GM10248 (cell line): Measurements from ENCODE around the gene CGRRF1.

ENCODE experiments used
- CTCF ChIA-PET: fragments of 300-600 bp; sonication (Branson Sonifier 250); formaldehyde crosslinking; extraction: SDS; loops from one replicate; lab custom pipeline; 2021; ENCODE audit warnings: antibody characterized with exemption; lab: Yijun Ruan, JAX
- POLR2A ChIA-PET: fragments of 350-650 bp; sonication (Branson Sonifier 250); formaldehyde crosslinking; extraction: SDS; loops from one replicate; lab custom pipeline; 2020; ENCODE audit warnings: antibody characterized with exemption; lab: Yijun Ruan, JAX
- DNase-seq: peaks from one replicate; pipeline ENCODE4 v3.0.0; 2012; ENCODE audit errors: extremely low spot score
- TF ChIP-seq, protein P1 (sequence below): IDR thresholded peaks from 2 replicates; pipeline ENCODE4 v1.5.1; 2012; ENCODE audit warnings: mild to moderate bottlenecking, low read depth; ENCODE audit errors: extremely low read depth, missing control alignments, control extremely low read depth

The CGRRF1 gene

DNA sequence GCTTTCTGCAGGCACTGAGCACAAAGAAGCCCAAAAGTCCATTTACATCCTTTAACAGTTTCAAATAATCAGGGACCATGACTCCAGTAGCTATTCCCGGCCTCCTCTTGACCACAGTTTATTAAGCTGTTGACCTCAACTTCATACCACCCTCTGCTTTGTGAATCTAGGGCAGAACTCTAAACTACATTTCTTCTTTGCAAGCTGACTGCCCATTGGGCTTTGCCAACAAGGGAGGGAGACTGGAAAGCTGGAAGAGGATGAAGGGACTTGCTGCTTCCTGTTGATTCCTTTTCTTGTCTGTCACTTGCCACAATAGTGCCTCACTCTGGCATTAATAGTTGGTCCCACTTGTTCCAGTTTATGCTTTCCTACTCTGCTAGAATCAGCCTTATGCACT lies 2.7 kb downstream of the CGRRF1 start:
- TF ChIP-seq, protein P1, sequence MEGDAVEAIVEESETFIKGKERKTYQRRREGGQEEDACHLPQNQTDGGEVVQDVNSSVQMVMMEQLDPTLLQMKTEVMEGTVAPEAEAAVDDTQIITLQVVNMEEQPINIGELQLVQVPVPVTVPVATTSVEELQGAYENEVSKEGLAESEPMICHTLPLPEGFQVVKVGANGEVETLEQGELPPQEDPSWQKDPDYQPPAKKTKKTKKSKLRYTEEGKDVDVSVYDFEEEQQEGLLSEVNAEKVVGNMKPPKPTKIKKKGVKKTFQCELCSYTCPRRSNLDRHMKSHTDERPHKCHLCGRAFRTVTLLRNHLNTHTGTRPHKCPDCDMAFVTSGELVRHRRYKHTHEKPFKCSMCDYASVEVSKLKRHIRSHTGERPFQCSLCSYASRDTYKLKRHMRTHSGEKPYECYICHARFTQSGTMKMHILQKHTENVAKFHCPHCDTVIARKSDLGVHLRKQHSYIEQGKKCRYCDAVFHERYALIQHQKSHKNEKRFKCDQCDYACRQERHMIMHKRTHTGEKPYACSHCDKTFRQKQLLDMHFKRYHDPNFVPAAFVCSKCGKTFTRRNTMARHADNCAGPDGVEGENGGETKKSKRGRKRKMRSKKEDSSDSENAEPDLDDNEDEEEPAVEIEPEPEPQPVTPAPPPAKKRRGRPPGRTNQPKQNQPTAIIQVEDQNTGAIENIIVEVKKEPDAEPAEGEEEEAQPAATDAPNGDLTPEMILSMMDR: no peak
- ChIA-PET CTCF (interaction anchor here (1.3 to 1.4 kb wide), 2 partner anchors 9 to 18 kb away, joined by 3 to 6 read pairs; no protein-coding TSS in a partner anchor), POLR2A (no interaction called here)
- DNase-seq: no peak

DNA sequence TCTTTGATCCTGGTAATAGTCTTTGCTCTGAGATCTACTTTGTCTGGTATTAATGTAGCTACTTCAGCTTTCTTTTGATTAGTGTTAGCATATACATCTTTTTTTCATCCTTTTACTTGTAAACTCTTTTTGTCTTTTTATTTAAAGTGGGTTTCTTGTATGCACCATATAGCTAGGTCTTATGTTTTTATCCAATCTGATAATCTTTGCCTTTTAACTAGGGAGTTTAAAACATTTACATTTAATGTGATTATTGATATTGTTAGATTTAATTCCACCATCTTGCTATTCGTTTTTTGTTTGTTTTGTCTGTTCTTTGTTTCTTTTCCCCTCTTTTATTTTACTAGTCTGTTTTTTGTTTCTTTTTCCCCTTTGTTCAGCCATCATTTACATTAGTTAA lies 6.0 kb downstream of the CGRRF1 start:
- TF ChIP-seq, protein P1: no peak
- ChIA-PET POLR2A (no interaction called here), CTCF (interaction anchor here (1.1 to 1.6 kb wide), 2 partner anchors 12 to 19 kb away, joined by 3 to 4 read pairs; no protein-coding TSS in a partner anchor)
- DNase-seq: no peak

DNA sequence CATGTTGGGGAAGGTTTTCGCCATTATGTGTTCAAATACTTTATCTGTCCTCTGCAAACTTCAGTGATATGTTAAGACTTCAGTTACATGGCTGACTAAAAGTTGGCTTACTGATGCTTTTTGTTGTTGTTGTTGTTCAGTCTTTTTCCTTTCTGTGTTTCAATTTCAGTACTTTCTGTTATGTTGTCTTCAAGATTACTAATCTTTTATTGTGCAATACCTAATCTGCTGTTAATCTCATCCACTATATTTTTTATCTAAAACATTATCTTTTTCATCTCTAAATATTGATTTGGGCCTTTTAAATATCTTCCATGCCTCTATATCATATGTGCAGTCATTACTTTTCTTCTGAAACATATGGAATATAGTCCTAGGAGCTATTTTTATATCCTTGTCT lies 7.0 kb downstream of the CGRRF1 start:
- POLR2A ChIA-PET: no interaction called here
- TF ChIP-seq, protein P1: no peak
- DNase-seq: no peak
- CTCF ChIA-PET: interaction anchor here (1.2 to 1.6 kb wide), 2 partner anchors 13 to 52 kb away, joined by 3 to 4 read pairs; no protein-coding TSS in a partner anchor

DNA sequence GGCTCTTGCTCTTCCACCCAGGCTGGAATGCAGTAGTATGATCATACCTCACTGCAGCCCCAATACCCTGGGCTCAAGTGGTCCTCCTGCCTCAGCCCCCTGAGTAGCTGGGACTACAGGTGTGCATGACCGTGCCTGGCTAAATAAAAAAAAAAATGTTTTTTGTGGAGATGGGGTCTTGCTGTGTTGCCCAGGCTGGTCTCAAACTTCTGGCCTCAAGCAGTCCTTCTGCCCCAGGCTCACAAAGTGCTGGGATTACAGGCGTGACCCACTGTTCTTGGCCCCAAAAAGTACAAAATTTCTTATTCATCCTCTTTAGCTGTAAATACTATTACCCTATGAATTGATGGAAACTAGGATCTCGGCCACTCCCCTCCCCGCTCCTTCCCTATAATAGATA lies 14.7 kb downstream of the CGRRF1 start:
- TF ChIP-seq, protein P1: no peak
- DNase-seq: no peak
- POLR2A ChIA-PET: no interaction called here
- CTCF ChIA-PET: no interaction called here

DNA sequence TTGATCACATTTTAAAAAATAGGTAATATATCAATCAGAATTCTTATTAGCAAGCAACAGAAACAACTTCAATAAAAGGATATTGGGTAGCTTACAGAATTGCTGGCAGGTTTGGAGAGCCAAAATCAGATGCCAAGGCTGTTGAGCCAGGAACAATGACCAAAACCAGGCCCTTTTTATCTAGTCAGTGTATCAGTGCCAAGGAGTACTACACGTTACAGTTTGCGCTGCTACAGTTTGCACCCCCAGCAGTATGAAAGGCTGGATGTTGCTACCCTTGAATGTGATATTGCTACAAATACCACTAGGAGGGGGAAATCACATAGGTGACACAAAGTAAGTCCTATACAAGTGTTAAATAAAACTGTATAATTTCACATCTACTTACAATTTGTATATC lies 19.3 kb downstream of the CGRRF1 start:
- CTCF ChIA-PET: interaction anchor here (1.0 to 2.0 kb wide), 7 partner anchors 9 to 87 kb away, joined by 3 to 6 read pairs (median 3); partner anchors contain the start of genes CGRRF1 and GMFB
- POLR2A ChIA-PET: no interaction called here
- TF ChIP-seq, protein P1: no peak
- DNase-seq: no peak

DNA sequence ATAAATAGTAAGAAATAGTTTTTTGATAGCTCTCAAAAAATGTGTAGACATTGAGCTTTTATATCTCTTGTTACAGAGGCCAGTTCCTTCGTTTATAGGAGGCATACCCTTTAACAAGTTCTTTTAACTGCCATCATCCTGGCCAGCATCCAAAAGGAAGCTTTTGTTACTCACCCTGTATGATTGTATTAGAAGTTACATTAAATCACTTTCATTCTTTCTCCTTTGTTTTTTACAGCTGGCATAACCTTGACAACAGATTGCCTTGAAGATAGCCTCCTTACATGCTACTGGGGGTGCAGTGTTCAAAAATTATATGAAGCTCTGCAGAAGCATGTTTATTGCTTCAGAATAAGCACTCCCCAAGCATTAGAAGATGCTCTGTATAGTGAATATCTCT lies 20.1 kb downstream of the CGRRF1 start:
- no peak for DNase-seq
- POLR2A ChIA-PET: no interaction called here
- CTCF ChIA-PET: interaction anchor here (0.8 to 1.9 kb wide), 8 partner anchors 8 to 275 kb away, joined by 3 to 6 read pairs (median 4); partner anchors contain the start of genes CGRRF1 and GMFB
- TF ChIP-seq, protein P1: no peak
